Liver (tissue), 3 donors: ENCODE data around the gene RHO.

Experiments used
- ATF3 ChIP-seq: IDR thresholded peaks from 2 replicates; pipeline ENCODE4 v1.6.1; 2016; ENCODE audit warnings: antibody characterized with exemption
- CTCF ChIP-seq: fragments of 150-350 bp; IDR thresholded peaks from 2 replicates; pipeline ENCODE4 v1.5.1; 2017; ENCODE audit warnings: improper control_type of control experiment, low read depth, low read length; ENCODE audit not compliant: missing input control
- FOXA2 ChIP-seq: IDR thresholded peaks from 2 replicates; pipeline ENCODE4 v1.6.1; 2016; ENCODE audit warnings: antibody characterized with exemption
- RAD21 ChIP-seq, 2 donors: IDR thresholded peaks; 2 replicates each; pipeline ENCODE4 v1.6.1; 2016; ENCODE audit warnings: antibody characterized with exemption in 2 of 2, mild to moderate bottlenecking in 2 of 2
- REST ChIP-seq: IDR thresholded peaks from 2 replicates; pipeline ENCODE4 v1.6.1; 2016; ENCODE audit warnings: antibody characterized with exemption, mild to moderate bottlenecking
- TAF1 ChIP-seq: conservative IDR thresholded peaks from 2 replicates; pipeline ENCODE4 v1.6.1; 2016; ENCODE audit warnings: antibody characterized with exemption, mild to moderate bottlenecking
- YY1 ChIP-seq: IDR thresholded peaks from 2 replicates; pipeline ENCODE4 v1.6.1; 2016; ENCODE audit warnings: antibody characterized with exemption, mild to moderate bottlenecking
- TF ChIP-seq, protein P1 (sequence below): IDR thresholded peaks from 2 replicates; pipeline ENCODE4 v1.6.1; 2016; ENCODE audit warnings: antibody characterized with exemption
- donor health status: healthy.
- donor health status: healthy.

- TF ChIP-seq CTCF: no peak
- TF ChIP-seq YY1: no peak
- no peak for TF ChIP-seq ATF3
- TF ChIP-seq RAD21 (IDR thresholded peaks at IDR 0.05): no peak
- no peak for TF ChIP-seq FOXA2
- no peak for TF ChIP-seq TAF1
- TF ChIP-seq, protein P1, sequence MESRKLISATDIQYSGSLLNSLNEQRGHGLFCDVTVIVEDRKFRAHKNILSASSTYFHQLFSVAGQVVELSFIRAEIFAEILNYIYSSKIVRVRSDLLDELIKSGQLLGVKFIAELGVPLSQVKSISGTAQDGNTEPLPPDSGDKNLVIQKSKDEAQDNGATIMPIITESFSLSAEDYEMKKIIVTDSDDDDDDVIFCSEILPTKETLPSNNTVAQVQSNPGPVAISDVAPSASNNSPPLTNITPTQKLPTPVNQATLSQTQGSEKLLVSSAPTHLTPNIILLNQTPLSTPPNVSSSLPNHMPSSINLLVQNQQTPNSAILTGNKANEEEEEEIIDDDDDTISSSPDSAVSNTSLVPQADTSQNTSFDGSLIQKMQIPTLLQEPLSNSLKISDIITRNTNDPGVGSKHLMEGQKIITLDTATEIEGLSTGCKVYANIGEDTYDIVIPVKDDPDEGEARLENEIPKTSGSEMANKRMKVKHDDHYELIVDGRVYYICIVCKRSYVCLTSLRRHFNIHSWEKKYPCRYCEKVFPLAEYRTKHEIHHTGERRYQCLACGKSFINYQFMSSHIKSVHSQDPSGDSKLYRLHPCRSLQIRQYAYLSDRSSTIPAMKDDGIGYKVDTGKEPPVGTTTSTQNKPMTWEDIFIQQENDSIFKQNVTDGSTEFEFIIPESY: no peak
- TF ChIP-seq REST: no peak
Observed at GRCh38 chr3:129575233-129575996, 47.0 kb downstream of the RHO start.
